HT-29 (cell line): Measurements from ENCODE around the gene SNX11. TPM values are rescaled to one million over a fixed set of nuclear protein-coding genes. Genes with fewer than 3 reads are reported as not detected.
"Not testable (repeated sequence)": the region's sequence is repeated elsewhere in the genome, so short reads cannot be mapped to it uniquely, and the experiment has no call there.

Experiments
- DNase-seq: peaks from one replicate; pipeline ENCODE4 v3.0.0-alpha.2; 2015; ENCODE audit warnings: low spot score
- total RNA-seq: library from RNA; depleted of rRNA; stranded (reverse); fragments of >200 nt; shearing (Covaris generic); gene quantifications from 2 replicates; pipeline ENCODE4 v1.2.3, GENCODE V29; 2014; rRNA removed

SNX11 gene
- 15.7 and 16.4 TPM in 2 replicates for total RNA-seq

- peak; percentile 91 for DNase-seq
Measured at GRCh38 chr17:48107137-48108055, at the start of gene SNX11. SNX11 (plus strand) TSS chr17:48107766; CDS start chr17:48112044, 4,278 bp downstream.

DNA sequence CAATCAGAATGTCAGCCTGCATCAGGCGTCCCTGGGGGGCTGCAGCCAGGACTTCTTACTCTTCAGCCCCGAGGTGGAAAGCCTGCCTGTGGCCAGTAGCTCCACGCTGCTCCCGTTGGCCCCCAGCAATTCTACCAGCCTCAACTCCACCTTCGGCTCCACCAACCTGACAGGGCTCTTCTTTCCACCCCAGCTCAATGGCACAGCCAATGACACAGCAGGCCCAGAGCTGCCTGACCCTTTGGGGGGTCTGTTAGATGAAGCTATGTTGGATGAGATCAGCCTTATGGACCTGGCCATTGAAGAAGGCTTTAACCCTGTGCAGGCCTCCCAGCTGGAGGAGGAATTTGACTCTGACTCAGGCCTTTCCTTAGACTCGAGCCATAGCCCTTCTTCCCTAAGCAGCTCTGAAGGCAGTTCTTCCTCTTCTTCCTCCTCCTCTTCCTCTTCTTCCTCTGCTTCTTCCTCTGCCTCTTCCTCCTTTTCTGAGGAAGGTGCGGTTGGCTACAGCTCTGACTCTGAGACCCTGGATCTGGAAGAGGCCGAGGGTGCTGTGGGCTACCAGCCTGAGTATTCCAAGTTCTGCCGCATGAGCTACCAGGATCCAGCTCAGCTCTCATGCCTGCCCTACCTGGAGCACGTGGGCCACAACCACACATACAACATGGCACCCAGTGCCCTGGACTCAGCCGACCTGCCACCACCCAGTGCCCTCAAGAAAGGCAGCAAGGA, 49.0 kb upstream of the SNX11 start:
- no peak for DNase-seq

- no peak for DNase-seq
Measured at GRCh38 chr17:48059125-48059668, 48.4 kb upstream of the SNX11 start.

GRCh38 chr17:48060249-48060648, 47.3 kb upstream of the SNX11 start:
- DNase-seq: no peak

GRCh38 chr17:48062273-48062672, 45.3 kb upstream of the SNX11 start:
- no peak for DNase-seq

GRCh38 chr17:48064638-48065037, 42.9 kb upstream of the SNX11 start:
- DNase-seq: no peak

DNA sequence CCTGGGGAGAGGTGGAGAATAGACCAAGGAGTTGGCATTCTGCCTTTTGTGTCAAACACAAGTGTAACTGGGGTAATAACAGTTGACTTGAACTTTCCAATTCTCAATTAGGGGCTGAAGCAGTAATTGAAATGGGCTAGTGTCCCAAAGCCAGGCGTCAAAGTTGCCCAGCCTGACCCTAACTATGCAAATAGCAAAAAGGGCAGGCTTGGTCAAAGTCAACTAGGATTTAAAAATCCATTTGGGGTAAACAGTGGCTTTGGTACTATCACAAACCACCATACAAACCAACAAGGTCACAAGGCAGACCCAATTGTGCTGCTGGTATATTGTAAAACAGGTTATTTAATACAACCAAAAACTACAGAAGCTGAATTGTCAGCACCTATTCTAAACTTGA, 41.4 kb upstream of the SNX11 start:
- DNase-seq: no peak

- DNase-seq: no peak
Measured at GRCh38 chr17:48066656-48067055, 40.9 kb upstream of the SNX11 start.

GRCh38 chr17:48067245-48067644, 40.3 kb upstream of the SNX11 start:
- no peak for DNase-seq

GRCh38 chr17:48067808-48068207, 39.8 kb upstream of the SNX11 start:
- not testable (repeated sequence) for DNase-seq

DNA sequence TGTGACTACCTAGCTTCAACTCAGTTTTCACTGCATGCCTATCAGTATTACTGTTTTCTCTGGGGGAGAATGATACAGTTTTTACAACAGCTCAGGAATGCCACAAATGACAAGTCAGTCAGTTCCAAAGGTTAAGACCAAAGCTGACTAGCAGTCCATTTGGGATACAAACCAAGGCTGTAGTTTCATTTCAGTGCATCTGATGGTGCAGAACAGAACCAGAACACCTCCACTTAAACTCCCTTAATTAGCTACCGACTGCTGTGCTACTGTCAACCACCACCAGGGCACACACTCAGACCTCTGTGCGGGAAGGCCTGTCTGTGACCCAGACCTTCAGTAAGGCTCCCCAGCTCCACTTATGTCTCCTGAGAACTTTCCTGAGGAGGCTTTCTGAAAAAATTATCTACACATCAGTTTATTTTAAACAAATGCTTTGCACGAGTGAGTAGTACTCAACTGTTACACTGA, 39.0 kb upstream of the SNX11 start:
- DNase-seq: peak; percentile 43

DNA sequence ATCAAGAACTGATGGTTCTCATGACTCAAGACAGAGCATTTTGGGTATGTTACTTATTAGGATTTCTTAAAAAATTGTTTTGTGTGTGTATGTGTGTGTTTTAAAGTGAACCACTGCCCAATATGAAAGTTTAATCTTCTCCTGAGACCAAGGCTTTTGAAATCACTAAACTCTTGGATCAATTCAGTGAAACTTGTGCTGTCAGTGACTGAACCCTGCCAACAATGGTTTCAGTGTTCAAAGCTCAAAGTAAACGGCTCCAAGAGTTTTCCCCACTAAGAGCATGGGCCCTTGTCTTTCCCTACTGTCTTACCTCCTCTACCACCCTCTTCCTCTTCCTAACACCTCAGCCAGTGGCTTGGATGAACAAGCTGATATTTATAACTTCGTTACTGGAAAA, 37.4 kb upstream of the SNX11 start:
- no peak for DNase-seq

GRCh38 chr17:48071654-48072053, 35.9 kb upstream of the SNX11 start:
- no peak for DNase-seq

DNA sequence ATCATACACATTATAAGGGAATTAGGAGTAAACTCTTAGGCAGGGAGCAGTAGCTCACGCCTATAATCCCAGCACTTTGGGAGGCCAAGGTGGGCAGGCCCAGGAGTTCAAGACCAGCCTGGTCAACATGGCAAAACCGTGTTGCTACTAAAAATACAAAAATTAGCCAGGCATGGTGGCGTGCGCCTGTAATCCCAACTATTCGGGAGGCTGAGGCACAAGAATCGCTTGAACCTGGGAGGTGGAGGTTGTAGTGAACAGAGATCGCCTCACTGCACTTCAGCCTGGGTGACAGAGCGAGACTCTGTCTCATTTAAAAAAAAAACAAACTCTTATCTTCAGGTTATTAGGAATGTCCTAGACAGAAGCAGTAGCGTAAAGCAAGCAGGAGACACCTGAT, 34.8 kb upstream of the SNX11 start:
- DNase-seq: not testable (repeated sequence)

GRCh38 chr17:48073566-48074094, 33.9 kb upstream of the SNX11 start:
- not testable (repeated sequence) for DNase-seq

DNA sequence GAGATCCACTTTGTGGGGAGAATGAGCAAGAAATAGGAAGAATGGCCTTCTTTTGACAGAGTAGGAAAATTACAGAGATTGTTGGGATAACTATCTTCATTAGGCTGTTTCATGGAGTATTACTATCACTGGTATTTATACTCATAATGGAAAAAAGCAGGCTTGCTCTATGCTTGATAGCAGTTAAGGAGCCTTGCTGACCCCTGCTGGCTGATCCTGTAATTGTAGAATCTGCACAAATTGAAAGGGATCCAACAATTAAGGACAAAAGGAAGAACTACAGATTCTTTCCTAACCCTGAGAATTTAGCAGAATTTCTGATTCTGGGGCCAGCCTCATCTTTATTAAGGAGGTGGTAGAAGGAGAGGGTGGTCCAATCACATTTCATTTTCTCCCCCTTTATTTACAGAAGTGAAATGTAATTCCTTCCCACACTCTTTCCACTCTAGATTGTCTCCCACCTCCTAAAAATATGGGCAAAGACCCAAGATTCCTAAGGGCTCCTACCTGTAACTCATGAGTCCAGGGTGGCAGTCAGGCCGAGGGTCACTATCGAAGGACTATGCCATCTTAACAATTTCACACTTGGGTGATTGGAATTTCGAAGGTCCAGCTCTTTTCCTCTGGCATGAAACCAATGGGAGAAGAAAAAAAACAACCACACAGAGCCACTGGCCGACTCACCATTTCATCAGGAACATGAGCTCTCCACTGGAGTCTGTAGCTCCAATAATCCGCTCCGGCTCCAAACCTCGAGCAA, 33.1 kb upstream of the SNX11 start:
- DNase-seq: peak; percentile 87

GRCh38 chr17:48077152-48077551, 30.4 kb upstream of the SNX11 start:
- not testable (repeated sequence) for DNase-seq

- DNase-seq: no peak
Measured at GRCh38 chr17:48081858-48082257, 25.7 kb upstream of the SNX11 start.

DNA sequence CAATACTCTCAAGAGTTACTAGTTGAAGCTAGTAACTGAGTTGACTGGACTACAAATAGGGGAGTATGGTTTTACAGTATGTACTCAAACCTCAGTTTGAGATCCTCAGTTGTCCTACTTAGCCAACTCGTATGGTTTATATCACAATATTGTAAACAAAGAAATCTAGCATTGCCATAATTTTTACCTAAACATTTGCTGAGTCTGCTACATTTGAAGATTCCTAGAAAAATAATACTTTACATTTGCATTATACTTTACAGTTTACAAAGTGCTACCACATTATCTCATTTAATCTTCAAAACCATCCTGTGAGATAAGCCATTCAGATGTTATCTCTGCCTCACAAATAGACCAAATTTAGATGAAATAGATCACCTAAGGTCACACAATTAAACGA, 22.6 kb upstream of the SNX11 start:
- DNase-seq: no peak

DNA sequence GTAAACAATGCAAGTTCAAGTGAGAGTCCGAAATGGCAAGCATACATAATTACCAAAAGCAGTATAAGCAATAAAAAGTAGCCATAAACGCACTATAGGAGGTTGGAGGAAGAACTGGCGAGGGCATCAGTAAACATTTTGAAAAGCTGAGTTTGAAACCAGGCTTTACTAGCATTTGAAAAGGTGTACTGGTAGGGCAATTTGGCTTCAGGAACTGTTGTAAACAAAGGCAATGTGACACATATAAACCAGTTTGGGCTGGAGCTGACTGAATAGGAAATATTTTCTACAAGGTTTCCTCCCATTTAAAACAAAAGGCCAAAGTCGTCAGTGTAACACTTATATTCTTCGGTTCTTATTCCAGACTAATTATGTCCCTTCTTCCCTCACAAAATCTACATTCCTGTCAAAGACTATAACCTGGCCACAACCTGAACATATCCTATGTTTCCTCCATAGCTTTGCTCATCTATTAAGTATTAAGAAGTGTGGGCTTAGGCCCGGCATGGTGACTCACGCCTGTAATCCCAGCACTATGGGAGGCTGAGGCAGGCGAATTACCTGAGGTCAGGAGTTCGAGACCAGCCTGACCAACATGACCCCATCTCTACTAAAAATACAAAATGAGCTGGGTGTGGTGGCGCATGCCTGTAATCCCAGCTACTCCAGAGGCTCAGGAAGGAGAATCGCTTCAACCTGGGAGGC, 14.1 kb upstream of the SNX11 start:
- no peak for DNase-seq

- no peak for DNase-seq
Measured at GRCh38 chr17:48095611-48096010, 12.0 kb upstream of the SNX11 start.
